ENCODE data around the gene PMF1.

Gene PMF1

DNA sequence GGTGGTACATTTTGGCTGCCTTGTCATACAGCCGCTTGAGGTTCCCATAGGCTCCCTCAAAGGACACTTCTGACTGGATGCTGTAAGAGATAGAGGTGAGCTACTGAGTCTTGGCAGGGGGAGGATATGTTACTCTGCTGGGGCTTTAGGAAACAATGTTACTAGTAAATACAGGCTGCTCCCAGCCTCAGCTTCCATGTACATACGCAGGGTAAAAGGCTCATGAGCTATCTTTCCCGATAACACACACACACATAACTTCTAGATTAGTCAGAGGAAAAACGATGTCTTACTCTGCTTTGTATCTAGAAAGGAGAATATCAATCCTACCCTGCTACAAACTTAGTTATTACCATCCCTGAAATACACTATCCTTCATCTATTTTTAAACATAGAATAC lies 55.5 kb downstream of the PMF1 start:
- no peak for DNase-seq (ENCODE audit: low spot score)

GRCh38 chr1:156270314-156270713 lies 57.5 kb downstream of the PMF1 start:
- DNase-seq (ENCODE audit: low spot score), result no peak

DNA sequence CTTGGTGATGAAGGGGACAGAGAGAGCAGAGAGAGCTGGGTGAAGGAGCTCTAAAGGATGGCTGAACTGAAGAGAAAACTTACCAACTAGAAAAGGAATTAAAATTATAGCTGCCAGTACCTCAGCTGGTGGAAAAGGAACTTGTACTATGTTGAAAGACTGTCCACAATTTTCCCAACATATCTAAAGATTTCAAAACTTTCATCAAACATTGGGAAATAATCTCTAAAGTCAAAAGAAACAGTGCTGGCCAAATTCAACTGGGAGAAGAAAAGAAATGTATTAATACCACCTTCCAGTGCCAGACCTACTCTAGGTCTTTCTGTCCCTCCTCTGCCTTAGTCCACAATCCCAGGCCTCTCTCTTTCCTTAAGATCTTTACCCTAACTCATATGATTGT lies 63.7 kb downstream of the PMF1 start:
- no peak for DNase-seq (ENCODE audit: low spot score)

- no peak for DNase-seq (ENCODE audit: low spot score)
Measured at GRCh38 chr1:156276966-156277381, 64.2 kb downstream of the PMF1 start.

GRCh38 chr1:156279837-156280236 lies 67.0 kb downstream of the PMF1 start:
- DNase-seq (ENCODE audit: low spot score), result no peak

DNA sequence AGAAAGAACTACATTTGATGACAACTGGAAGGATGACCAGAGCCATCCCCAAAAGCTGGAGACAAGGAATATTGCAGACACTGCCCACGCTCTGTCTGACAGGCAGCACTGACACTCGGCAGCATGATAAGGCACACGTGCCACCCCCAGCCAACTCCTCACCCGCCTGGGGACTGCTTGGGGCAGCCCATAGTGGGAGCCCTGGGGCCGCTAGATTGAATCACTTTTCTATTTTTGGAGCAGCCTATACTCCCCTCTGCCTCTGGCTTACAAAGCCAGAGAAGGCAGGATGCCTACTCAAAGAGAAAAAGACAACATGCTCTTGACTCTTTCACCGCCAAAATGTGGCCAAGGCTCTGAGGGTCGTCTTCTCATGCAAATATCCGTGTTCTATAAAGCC lies 68.5 kb downstream of the PMF1 start:
- DNase-seq (ENCODE audit: low spot score), result peak; percentile 19

DNA sequence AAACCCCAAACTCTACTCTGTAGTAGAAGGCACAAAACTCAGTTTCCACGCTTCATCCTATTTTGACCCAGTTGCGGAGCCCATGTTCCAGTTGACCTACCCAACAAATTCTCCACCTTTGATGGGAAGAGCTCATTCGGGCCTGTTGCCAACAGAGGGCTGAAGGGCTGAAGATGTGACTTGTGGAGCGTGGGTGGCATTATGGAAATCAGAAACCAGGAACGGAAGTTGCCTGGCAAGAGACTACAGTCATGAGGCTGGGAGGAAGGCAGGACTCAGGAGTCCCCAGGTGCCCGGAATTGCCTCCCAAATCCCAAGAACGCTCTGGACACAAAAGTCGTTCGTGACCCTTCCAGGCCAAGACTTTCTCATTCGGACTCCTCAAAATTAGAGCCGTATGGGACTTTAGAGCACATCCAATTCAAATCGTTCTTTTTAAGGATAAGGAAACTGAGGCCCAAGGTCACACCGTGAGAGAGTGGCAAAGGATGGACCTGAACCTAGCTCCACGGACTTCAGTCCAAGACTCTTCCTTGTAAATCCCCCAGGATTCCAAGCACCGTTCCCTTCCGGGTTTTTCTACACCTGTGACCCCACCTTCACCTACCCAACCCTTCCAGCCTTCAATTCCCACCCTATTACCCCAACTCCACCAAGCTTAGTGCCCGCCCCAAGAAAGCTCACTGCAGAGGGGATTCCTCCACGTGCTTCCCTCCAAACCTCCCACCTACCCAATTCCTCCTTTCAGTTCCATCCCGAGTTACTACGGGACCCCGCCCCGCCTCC lies 69.1 kb downstream of the PMF1 start:
- DNase-seq (ENCODE audit: low spot score), result no peak

DNA sequence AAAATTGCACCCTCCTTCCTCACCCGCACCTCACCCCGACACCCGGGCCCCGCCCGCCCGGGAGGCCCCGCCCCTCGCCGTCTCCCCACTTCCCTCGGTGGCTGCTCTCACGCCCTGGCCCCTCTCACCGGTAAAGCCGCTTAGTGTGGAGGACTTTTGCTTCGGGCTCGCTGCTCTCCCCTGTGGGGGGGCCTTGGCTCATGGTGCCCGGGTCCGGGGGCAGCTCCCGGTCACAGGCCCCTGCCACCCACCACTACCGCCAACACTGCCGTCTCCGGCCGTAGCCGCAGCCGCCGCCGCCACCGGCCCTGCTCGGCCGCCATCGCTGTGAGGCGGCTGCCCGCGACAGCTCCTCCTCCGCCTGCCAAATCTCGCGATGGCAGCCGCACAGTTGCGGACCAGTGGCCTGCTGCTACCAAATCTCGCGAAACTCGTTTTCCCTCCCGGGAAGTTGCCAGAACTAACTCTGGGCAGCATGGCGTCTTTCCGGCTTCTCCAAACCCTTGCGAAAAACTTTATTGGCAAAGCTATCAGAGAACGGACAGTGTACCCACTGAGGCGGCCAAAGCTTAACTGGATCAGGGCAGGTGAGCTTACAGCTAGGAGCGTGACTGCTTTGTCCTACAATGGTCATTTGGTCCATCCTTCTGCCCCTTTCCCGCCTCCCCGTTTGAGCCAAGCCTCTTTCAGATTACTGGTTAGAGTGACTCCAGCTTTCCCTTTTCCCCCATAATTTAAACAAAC lies 69.8 kb downstream of the PMF1 start, which contains the start of gene SMG5:
Gene SMG5 (minus strand): TSS at position 347 of the 744 bp plus-strand sequence. CDS start 145 bp downstream, at position 202.
- peak; percentile 98 for DNase-seq (ENCODE audit: low spot score)

- no peak for DNase-seq (ENCODE audit: low spot score)
Measured at GRCh38 chr1:156283521-156283920, 70.7 kb downstream of the PMF1 start.

GRCh38 chr1:156284112-156284511 lies 71.3 kb downstream of the PMF1 start, which contains the start of gene TMEM79:
Gene TMEM79, plus strand, starts transcription at chr1:156284325. Its CDS starts 902 bp downstream, at chr1:156285227.
- DNase-seq (ENCODE audit: low spot score), result no peak

DNA sequence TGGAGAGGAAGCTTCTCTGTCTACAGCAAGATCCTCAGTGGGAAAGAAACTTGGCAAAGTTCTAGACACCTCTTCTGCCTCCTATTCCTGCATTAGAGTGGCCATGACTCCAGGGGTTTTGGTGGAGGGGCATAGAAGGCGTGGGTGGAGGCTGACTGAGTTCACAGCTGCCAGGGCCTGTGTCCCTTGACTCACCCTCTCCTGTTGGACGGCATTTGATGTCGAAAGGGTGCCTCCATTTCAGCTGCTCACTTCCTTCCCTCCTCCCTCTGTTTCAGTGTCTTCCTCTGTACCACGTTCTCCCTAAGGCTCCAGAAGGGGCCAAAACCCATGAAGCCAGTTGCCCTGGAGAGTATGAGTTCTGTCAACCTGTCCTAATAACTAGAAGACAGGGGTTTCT lies 72.0 kb downstream of the PMF1 start:
- DNase-seq (ENCODE audit: low spot score), result no peak

DNA sequence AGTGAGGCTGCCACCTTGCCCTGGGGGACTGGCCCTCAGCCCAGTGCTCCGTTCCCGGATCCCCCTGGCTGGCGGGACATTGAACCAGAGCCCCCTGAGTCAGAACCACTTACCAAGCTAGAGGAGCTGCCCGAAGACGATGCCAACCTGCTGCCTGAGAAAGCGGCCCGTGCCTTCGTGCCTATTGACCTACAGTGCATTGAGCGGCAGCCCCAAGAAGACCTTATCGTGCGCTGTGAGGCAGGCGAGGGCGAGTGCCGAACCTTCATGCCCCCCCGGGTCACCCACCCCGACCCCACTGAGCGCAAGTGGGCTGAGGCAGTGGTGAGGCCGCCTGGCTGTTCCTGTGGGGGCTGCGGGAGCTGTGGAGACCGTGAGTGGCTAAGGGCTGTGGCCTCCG lies 72.6 kb downstream of the PMF1 start:
- no peak for DNase-seq (ENCODE audit: low spot score)

DNA sequence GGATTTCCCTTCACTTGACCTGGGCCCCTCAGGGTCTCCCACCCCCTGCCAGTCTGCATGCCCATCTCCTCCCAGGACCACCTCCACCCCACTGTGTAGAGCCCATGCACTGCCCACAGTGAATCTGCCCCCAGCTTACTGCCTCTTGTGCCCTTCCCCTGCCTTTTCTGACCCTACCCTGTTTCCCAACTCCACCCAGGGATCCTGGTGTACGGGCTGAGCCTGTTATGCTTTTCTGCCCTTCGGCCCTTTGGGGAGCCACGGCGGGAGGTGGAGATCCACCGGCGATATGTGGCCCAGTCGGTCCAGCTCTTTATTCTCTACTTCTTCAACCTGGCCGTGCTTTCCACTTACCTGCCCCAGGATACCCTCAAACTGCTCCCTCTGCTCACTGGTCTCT lies 73.3 kb downstream of the PMF1 start:
- no peak for DNase-seq (ENCODE audit: low spot score)
